Karpas-422 (cell line): ENCODE results near the gene TMC3. TPM values are rescaled to one million over a fixed set of nuclear protein-coding genes. Genes with fewer than 3 reads are reported as not detected.

Source experiments
- DNase-seq: peaks from one replicate; pipeline ENCODE4 v3.0.0-alpha.2; 2015
- H2AFZ ChIP-seq: fragments of 200-600 bp; sonication (generic); 2 replicates; pipeline ENCODE4 v1.6.1; 2014; ENCODE audit warnings: antibody characterized with exemption, low read length, mixed read lengths
- H3K27ac ChIP-seq: fragments of 200-600 bp; sonication (generic); 2 replicates; pipeline ENCODE4 v1.5.1; 2014; ENCODE audit warnings: mild to moderate bottlenecking, low read length, moderate library complexity
- H3K27me3 ChIP-seq: fragments of 200-600 bp; sonication (generic); 2 replicates; pipeline ENCODE4 v1.6.1; 2014; ENCODE audit warnings: low read length, mixed read lengths
- H3K36me3 ChIP-seq: fragments of 200-600 bp; sonication (generic); 2 replicates; pipeline ENCODE4 v1.6.1; 2014; ENCODE audit warnings: low read length, mixed read lengths; ENCODE audit not compliant: insufficient read depth
- H3K4me1 ChIP-seq: fragments of 200-600 bp; sonication (generic); 2 replicates; pipeline ENCODE4 v1.6.1; 2014; ENCODE audit warnings: mild to moderate bottlenecking, low read length, mixed read lengths
- H3K4me2 ChIP-seq: fragments of 200-600 bp; sonication (generic); 2 replicates; pipeline ENCODE4 v1.6.1; 2014; ENCODE audit warnings: low read length, low read depth, mild to moderate bottlenecking; ENCODE audit not compliant: poor library complexity, severe bottlenecking
- H3K4me3 ChIP-seq: fragments of 200-600 bp; sonication (generic); 2 replicates; pipeline ENCODE4 v1.5.1; 2014; ENCODE audit warnings: mild to moderate bottlenecking, antibody characterized with exemption, low read length, mixed read lengths
- H3K79me2 ChIP-seq: fragments of 200-600 bp; sonication (generic); 2 replicates; pipeline ENCODE4 v1.6.1; 2014; ENCODE audit warnings: mild to moderate bottlenecking, low read length, mixed read lengths
- H3K9ac ChIP-seq: fragments of 200-600 bp; sonication (generic); 2 replicates; pipeline ENCODE4 v1.6.0; 2014; ENCODE audit warnings: low read length
- H3K9me2 ChIP-seq: fragments of 200-600 bp; sonication (generic), shearing (Covaris generic); replicated peaks from 2 replicates; pipeline ENCODE4 v1.6.0; 2014; ENCODE audit warnings: mild to moderate bottlenecking, low read length, moderate library complexity; ENCODE audit not compliant: insufficient read depth
- H3K9me3 ChIP-seq: fragments of 300-700, 200-600 bp; sonication (generic); 2 replicates; pipeline ENCODE4 v1.6.1; 2014; ENCODE audit warnings: low read length, mixed read lengths
- H4K20me1 ChIP-seq: fragments of 200-600 bp; sonication (generic); 2 replicates; pipeline ENCODE4 v1.6.1; 2014; ENCODE audit warnings: mild to moderate bottlenecking, antibody characterized with exemption, low read length, low read depth; ENCODE audit not compliant: insufficient read depth
- total RNA-seq: library from RNA; depleted of rRNA; stranded (reverse); fragments of >200 nt; shearing (Covaris generic); gene quantifications from 2 replicates; pipeline ENCODE4 v1.2.3, GENCODE V29; 2014; ENCODE audit warnings: low replicate concordance

Gene TMC3
- total RNA-seq, 1 experiment from 2014 or later = not detected

DNA sequence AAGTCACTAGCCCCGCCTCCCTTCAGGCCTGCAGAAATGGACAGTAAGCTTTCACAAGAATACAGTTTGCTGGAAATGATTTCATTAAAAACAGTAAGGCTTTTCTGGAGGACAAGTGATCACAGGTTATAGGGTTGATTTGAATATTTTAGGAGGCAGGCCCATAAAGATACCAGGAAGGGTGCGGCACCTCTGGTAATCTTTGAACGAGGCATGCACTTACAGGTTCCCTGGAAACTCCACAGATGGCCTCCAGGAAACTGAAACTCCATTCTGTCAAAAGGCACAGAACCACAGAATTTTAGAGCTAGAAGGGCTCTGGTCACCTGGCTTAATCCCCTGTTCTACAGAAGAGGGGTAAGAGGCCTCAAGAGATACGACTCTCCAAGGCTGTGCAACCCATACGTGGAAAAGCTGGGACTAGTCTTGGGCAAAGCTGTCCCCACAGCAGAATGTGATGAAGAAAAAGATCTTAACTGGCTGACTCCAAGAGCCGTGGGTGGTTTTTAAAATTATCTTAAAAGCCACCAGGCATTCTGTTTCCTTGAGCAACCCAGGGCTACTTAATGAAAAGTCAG lies 51.2 kb downstream of the TMC3 start:
- Histone ChIP-seq H3K9me3 (no peaks in the 10 kb centered on the region), H2AFZ (no peak overlapping the region), H4K20me1 (no peaks in the 10 kb centered on the region), H3K27me3 (no peaks in the 10 kb centered on the region), H3K4me2 (no peak overlapping the region), H3K36me3 (no peaks in the 10 kb centered on the region), H3K4me1 (peaks cover 10% of the 10 kb centered on the region), H3K9ac (no peak overlapping the region), H3K4me3 (no peak overlapping the region), H3K79me2 (no peaks in the 10 kb centered on the region), H3K9me2 (no peaks in the 10 kb centered on the region), H3K27ac (no peak overlapping the region)
- DNase-seq = no peak

DNA sequence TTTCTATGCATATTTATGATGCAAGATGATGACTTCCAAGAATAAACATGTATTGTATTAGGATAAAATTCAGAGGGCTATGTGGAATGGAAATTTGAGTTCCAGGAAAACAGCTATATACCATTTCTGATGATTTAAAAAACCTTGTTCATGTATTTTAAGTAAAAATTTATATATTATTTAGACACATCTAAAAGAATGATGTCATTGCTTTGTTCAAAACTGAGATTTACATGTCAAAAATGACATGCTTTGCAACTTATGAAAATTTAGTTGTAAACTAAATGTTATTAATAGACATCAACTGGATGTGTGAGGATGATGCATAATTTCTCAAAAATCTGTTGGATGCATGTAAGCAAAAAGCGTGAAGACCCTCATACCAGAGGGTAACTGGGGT lies 52.3 kb downstream of the TMC3 start:
- Histone ChIP-seq H3K9me2 (no peaks in the 10 kb centered on the region), H3K79me2 (no peaks in the 10 kb centered on the region), H3K9me3 (no peaks in the 10 kb centered on the region), H3K9ac (no peak overlapping the region), H3K36me3 (no peaks in the 10 kb centered on the region), H2AFZ (no peak overlapping the region), H3K27me3 (no peaks in the 10 kb centered on the region), H3K4me2 (no peak overlapping the region), H3K27ac (no peak overlapping the region), H4K20me1 (no peaks in the 10 kb centered on the region), H3K4me1 (peaks cover 17% of the 10 kb centered on the region), H3K4me3 (no peak overlapping the region)
- DNase-seq = no peak

DNA sequence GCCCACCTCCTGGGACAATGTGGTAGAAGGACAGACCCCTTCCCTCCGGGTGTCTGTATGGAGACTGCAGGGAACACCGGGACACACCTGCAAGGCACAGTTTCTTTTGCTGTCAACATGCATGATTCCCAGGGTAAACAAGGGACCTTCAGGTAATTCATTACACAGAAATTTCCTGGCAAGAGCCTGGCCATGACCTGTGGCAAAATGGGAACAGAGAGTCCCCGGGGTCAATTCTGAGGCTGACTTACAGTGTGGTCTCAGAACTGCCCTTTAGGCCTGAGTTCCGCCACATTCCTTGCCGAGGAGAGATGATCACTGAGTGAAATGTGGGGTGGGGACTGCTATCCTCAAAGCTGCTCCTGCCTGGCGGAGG lies 56.4 kb downstream of the TMC3 start:
- Histone ChIP-seq H3K4me1 (peaks cover 7% of the 10 kb centered on the region), H3K9ac (no peak overlapping the region), H3K4me2 (no peak overlapping the region), H3K27ac (no peak overlapping the region), H4K20me1 (no peaks in the 10 kb centered on the region), H3K27me3 (no peaks in the 10 kb centered on the region), H3K9me2 (no peaks in the 10 kb centered on the region), H3K4me3 (no peak overlapping the region), H3K9me3 (no peaks in the 10 kb centered on the region), H3K36me3 (no peaks in the 10 kb centered on the region), H3K79me2 (no peaks in the 10 kb centered on the region), H2AFZ (no peak overlapping the region)
- no peak for DNase-seq

DNA sequence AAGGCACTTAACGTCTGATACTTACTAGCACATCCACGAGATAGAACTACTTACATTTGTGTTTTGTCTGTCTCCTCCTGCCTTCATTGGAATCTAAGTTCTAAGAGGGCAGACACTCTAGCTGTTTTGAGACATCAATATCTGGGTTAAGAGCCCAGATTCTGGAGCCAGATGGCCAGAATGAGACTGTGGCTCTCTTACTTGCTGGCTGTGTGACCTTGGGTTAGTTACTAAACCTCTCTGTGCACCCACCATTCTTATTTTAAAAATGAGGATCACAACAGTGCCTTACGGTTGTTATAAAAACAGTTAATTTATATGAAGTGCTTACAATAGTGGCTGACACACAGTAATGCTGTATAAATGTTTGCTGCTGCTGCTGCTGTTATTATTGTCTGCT lies 57.7 kb downstream of the TMC3 start:
- Histone ChIP-seq H3K27ac (no peak overlapping the region), H3K79me2 (no peaks in the 10 kb centered on the region), H3K4me3 (no peak overlapping the region), H3K4me1 (peaks cover 14% of the 10 kb centered on the region), H2AFZ (no peak overlapping the region), H3K4me2 (no peak overlapping the region), H3K9ac (no peak overlapping the region), H3K9me3 (no peaks in the 10 kb centered on the region), H3K36me3 (no peaks in the 10 kb centered on the region), H4K20me1 (no peaks in the 10 kb centered on the region), H3K27me3 (no peaks in the 10 kb centered on the region), H3K9me2 (no peaks in the 10 kb centered on the region)
- no peak for DNase-seq

DNA sequence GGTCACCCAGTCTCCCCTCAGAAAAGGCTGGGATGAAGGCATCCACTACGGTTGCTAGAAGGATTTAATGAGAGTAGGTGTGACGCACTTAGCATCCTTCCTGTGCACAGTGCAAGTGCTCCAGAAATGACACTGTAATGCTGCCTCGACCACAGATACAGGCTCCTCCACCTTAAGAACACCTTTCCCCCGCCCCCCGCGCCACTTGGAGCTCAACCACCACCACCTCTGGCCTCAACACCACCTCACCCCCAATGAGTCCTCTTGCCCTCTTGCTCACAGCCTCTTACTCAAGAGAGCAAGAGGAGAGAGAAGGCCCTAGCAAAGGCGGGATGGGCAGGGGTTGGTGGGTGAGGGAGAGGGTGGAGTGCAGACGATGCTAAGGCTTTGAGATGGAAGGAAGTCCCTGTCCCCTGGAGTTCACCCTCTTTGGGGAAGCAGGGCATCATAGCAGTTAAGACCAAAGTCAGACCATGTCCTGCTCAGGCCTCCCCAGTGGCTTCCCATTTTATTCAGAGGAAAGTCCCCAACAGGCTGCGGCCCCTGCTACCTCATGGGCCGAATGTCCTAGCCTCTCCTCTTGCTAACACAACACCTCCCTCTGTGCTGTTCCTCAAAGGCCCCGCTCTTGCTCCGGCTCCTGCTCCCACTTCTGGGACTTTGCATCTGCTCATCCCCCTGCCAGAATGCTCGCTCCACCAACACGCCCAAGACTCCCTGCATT lies 58.4 kb downstream of the TMC3 start:
- no peak overlapping the region for H3K4me2 ChIP-seq
- H3K79me2 ChIP-seq = no peaks in the 10 kb centered on the region
- H3K27me3 ChIP-seq = no peaks in the 10 kb centered on the region
- no peak overlapping the region for H3K27ac ChIP-seq
- no peak overlapping the region for H3K4me3 ChIP-seq
- H3K9me2 ChIP-seq = no peaks in the 10 kb centered on the region
- no peak overlapping the region for H3K9ac ChIP-seq
- no peak for DNase-seq
- no peaks in the 10 kb centered on the region for H3K9me3 ChIP-seq
- H3K4me1 ChIP-seq = peaks cover 14% of the 10 kb centered on the region
- no peak overlapping the region for H2AFZ ChIP-seq
- H3K36me3 ChIP-seq = no peaks in the 10 kb centered on the region
- no peaks in the 10 kb centered on the region for H4K20me1 ChIP-seq

DNA sequence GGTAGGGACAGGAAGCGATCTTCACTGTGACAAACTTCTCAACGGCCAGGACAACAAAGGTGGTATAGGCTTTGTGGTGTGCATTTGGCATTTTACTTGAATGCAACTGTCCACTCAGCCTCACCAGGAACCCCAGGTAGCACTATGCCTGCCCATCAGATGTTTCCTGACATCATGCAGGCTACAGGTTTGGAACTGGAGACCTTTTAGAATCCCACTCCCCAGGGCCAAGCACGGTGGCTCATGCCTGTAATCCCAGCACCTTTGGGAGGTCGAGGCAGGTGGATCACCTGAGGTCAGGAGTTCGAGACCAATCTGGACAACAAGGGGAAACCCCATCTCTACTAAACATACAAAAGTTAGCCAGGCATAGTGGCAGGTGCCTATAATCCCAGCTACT lies 59.6 kb downstream of the TMC3 start:
- Histone ChIP-seq H4K20me1 (no peaks in the 10 kb centered on the region), H3K27me3 (no peaks in the 10 kb centered on the region), H3K9me2 (no peaks in the 10 kb centered on the region), H3K4me2 (no peak overlapping the region), H3K4me3 (no peak overlapping the region), H3K4me1 (peaks cover 14% of the 10 kb centered on the region), H3K9ac (no peak overlapping the region), H2AFZ (no peak overlapping the region), H3K36me3 (no peaks in the 10 kb centered on the region), H3K79me2 (no peaks in the 10 kb centered on the region), H3K9me3 (no peaks in the 10 kb centered on the region), H3K27ac (no peak overlapping the region)
- no peak for DNase-seq

DNA sequence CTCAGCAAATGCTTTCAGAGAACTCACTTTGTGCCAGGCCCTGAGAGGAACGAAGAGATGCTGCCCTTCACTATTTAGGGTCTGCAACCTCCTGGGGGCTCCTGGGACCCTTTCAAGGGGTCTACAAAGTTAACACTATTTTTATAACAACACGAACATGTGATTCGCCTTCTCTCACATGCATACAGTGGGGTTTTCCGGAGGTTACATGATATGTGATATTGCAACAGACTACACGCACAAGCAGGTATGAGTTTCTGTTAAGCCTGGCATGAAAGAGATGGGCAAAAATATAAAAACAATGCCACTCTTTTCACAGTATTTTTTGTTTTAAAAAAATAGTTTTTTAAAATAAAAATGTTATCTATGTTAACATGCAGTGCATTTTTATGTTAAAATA lies 60.3 kb downstream of the TMC3 start:
- Histone ChIP-seq H3K4me1 (peaks cover 14% of the 10 kb centered on the region), H3K4me3 (no peak overlapping the region), H4K20me1 (no peaks in the 10 kb centered on the region), H3K79me2 (no peaks in the 10 kb centered on the region), H3K4me2 (no peak overlapping the region), H3K9ac (no peak overlapping the region), H3K9me2 (no peaks in the 10 kb centered on the region), H3K9me3 (no peaks in the 10 kb centered on the region), H3K27ac (no peak overlapping the region), H3K27me3 (no peaks in the 10 kb centered on the region), H2AFZ (no peak overlapping the region), H3K36me3 (no peaks in the 10 kb centered on the region)
- no peak for DNase-seq

DNA sequence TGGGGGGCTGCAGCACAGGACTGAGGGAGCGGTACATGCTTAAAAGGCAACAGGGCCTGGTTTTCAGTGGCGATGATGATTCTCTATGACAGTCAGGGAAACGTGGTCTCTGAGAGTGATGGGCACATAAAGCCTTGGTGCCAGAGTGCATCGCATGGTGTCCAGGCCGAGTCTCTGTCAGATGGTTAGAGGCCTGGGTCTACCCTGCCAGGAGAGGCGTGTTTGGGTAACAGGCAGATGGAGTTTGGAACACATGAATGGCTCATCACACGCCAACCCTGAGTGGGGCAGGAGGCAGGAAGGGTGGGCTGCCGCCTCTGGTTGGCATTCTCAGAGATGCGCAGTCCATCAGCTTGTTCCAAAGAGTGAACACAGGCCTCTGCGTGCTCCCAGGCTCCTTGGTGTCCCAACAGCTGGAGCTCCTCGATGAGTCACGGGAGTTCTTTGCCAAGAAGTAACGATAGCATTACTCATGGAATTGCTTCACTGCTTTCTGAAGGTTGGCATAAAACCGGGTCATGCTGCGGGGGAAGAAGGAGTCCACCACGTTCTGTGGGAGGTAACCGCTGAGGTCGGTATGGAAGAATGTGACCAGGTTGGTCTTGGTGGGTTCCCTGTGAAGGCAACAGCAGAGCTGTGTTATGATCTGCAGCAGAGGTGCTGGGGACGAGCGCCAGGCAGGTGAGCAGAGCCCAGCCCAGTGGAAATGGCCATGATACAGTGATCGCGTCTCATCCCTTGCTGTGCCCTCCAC lies 61.0 kb downstream of the TMC3 start:
- Histone ChIP-seq H3K9ac (no peak overlapping the region), H3K27ac (no peak overlapping the region), H3K4me1 (peaks cover 14% of the 10 kb centered on the region)

More for the DNA sequence above, 61.0 kb downstream of the TMC3 start:
- Histone ChIP-seq H4K20me1 (no peaks in the 10 kb centered on the region), H3K4me2 (no peak overlapping the region), H3K9me3 (no peaks in the 10 kb centered on the region), H2AFZ (no peak overlapping the region), H3K79me2 (no peaks in the 10 kb centered on the region), H3K27me3 (no peaks in the 10 kb centered on the region), H3K4me3 (no peak overlapping the region), H3K9me2 (no peaks in the 10 kb centered on the region), H3K36me3 (no peaks in the 10 kb centered on the region)
- DNase-seq = no peak
